Sciatic nerve (tissue), 1 donor: Measurements from ENCODE around the gene PIP5KL1. TPM values are rescaled to one million over a fixed set of nuclear protein-coding genes. Genes with fewer than 3 reads are reported as not detected.

ENCODE experiments used
- total RNA-seq: library from RNA; stranded (reverse); fragmentation: NEBNext Ultra II Directional; extraction: Animal tissue kit (Norgen Biotek cat#: 25700); gene quantifications from one replicate; pipeline ENCODE4 v1.2.1, GENCODE V29; 2021
- donor health status: DM: no; HTN: no; CAD: no.

Gene PIP5KL1
- total RNA-seq, 1 donor from 2014 or later = 2.0 TPM

Other genes starting within 250 kb of the PIP5KL1 start
- 0.80 TPM for gene CFAP157, start 223.8 kb downstream of the PIP5KL1 start, total RNA-seq
- gene PTRH1, start 215.1 kb downstream of the PIP5KL1 start, total RNA-seq = 10.3 TPM
- 0.13 TPM for gene TTC16, start 214.7 kb downstream of the PIP5KL1 start, total RNA-seq
- 6.8 TPM for gene TOR2A, start 195.5 kb downstream of the PIP5KL1 start, total RNA-seq
- 22.6 TPM for gene SH2D3C, start 152.1 kb downstream of the PIP5KL1 start, total RNA-seq
- gene CDK9, start 144.7 kb downstream of the PIP5KL1 start, total RNA-seq = 127 TPM
- 69.7 TPM for gene FPGS, start 127.9 kb downstream of the PIP5KL1 start, total RNA-seq
- 285 TPM for gene ENG, start 76.1 kb downstream of the PIP5KL1 start, total RNA-seq
- gene AK1, start 53.1 kb downstream of the PIP5KL1 start, total RNA-seq = 61.0 TPM
- gene ST6GALNAC6, start 31.2 kb downstream of the PIP5KL1 start, total RNA-seq = 108 TPM
- gene ST6GALNAC4, start 13.7 kb downstream of the PIP5KL1 start, total RNA-seq = 19.6 TPM
- 24.6 TPM for gene DPM2, start 7.1 kb upstream of the PIP5KL1 start, total RNA-seq
- 96.8 TPM for gene EEIG1, start 50.2 kb upstream of the PIP5KL1 start, total RNA-seq
- gene NAIF1, start 136.5 kb upstream of the PIP5KL1 start, total RNA-seq = 7.8 TPM
- gene SLC25A25, start 137.5 kb upstream of the PIP5KL1 start, total RNA-seq = 21.0 TPM
- gene PTGES2, start 197.0 kb upstream of the PIP5KL1 start, total RNA-seq = 33.8 TPM
- gene LCN2, start 218.7 kb upstream of the PIP5KL1 start, total RNA-seq = 6.0 TPM
- 42.1 TPM for gene BBLN, start 229.5 kb upstream of the PIP5KL1 start, total RNA-seq